Choroid plexus epithelial cell (primary cell): ENCODE data around the gene OSBPL9.

Experiments
- DNase-seq: peaks from one replicate; pipeline ENCODE4 v3.0.0-alpha.2; 2010; ENCODE audit warnings: low read depth
- H3K4me3 ChIP-seq: 2 replicates; pipeline ENCODE4 v1.5.1; 2011; ENCODE audit warnings: low read depth, mild to moderate bottlenecking, control low read depth, low read length, moderate library complexity
- CTCF ChIP-seq: conservative IDR thresholded peaks from 2 replicates; pipeline ENCODE4 v1.5.1; 2011; ENCODE audit warnings: low read depth, mild to moderate bottlenecking, control low read depth, inconsistent platforms, low read length, moderate library complexity

The OSBPL9 gene

GRCh38 chr1:51574796-51575195 lies 42.1 kb upstream of the OSBPL9 start:
- no peak for TF ChIP-seq CTCF
- DNase-seq: no peak

GRCh38 chr1:51575406-51576084 lies 41.3 kb upstream of the OSBPL9 start:
- H3K4me3 ChIP-seq: no peak overlapping the region
- peak; percentile 67 for DNase-seq
- no peak for TF ChIP-seq CTCF

More at GRCh38 chr1:51574796-51575195, 42.1 kb upstream of the OSBPL9 start:
- H3K4me3 ChIP-seq: no peak overlapping the region

DNA sequence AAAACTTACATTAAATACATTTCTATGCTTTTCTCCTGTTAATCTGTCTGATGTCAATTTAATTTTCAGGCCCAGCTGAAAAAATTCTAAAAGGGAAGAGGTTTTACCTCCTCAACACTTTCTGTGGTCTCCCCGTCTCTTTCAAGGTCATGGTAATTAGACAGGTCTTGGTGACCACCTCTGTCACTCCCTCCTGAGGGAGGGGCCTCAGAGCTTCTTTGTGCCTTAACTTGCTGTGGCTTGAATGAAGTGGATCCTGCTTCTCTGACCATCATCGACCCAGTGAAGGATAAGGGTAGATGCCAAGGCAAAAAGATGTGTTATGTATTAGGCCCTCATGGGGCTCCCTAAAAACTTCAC lies 40.8 kb upstream of the OSBPL9 start:
- no peak overlapping the region for H3K4me3 ChIP-seq
- DNase-seq: no peak
- no peak for TF ChIP-seq CTCF

- no peak overlapping the region for H3K4me3 ChIP-seq
- TF ChIP-seq CTCF: no peak
- no peak for DNase-seq
These were observed 40.0 kb upstream of the OSBPL9 start for GRCh38 chr1:51576923-51577322.

DNA sequence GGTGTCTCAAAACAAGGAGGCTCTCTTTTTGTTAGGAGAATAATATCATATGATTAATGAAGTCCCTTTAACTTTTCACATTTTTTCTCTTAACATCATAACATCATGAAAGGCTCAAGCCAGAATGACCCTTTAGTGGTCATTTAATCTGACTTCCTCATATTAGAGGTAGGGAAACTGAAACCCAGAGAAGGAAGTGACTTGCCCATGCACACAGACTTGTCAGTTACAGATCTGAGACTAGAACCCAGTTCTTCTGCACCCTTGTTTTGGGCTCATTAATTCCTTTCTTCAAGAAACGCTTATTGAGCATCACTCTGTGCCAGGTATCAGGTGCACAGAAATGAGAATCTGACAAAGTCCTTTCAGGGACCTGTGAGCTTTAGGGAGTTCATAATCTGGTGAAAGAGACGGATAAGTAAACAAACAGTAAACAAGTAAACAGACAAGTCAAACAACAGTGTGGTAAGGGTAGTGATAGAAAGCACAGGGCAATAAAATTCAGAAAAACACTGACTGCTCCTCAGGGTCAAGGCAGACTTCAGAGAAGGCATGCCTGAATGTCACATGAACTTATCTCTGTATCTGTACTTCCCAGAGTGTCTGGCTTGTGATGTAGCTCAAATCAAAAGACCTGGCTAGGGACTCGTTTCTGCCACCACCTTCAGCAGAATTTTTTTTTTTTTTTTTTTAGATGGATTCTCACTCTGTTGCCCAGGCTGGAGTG lies 38.3 kb upstream of the OSBPL9 start:
- DNase-seq: no peak
- no peak for TF ChIP-seq CTCF
- H3K4me3 ChIP-seq: no peak overlapping the region

DNA sequence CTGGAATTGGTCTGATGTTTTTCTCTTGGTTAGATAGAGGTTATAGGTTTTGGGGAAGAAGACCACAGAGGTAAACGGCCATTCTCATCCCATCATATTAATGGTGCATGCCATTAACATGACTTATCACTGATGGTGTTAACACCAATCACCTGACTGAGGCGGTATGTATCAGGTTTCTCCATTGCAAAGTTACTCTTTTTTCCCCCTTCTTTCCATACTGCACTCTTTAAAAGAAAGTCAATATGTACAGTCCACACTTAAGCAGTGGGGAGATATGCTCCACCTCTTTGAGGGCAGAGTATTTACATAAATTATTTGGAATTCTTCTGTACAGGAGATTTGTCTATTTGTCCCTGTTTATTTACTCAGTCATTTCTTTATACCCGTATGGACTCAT lies 35.7 kb upstream of the OSBPL9 start:
- DNase-seq: no peak
- no peak overlapping the region for H3K4me3 ChIP-seq
- TF ChIP-seq CTCF: no peak

DNA sequence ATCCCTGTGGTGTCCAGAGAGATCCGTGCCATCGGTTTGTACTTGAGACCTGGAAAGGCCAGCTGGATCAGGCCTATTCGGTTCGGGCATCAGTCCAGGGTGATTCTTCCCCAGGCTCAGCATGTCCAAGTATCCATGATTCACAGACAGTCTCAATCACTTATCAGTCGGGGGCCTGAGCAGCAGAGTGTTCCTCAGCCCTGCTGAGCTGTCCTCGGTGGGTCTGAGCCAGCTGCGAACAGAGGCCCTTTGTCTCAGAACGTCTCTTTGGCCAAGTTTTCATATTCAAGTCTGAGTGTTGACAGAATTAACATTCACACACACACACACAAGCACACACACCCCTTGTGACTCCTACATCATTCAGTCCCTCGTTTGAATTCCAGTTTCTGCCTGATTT lies 33.4 kb upstream of the OSBPL9 start:
- H3K4me3 ChIP-seq: no peak overlapping the region
- DNase-seq: peak; percentile 78
- TF ChIP-seq CTCF: no peak
